OCI-LY7 (cell line): ENCODE results near the gene MSANTD7. TPM values are rescaled to one million over a fixed set of nuclear protein-coding genes. Genes with fewer than 3 reads are reported as not detected.

Experiments used
- BruUV-seq: library from RNA; stranded (reverse); fragments of 400-500 nt; replicated peaks from 2 replicates; lab custom pipeline; 2021; lab: Mats Ljungman, UMichigan
- CTCF ChIA-PET: fragments of 300-600 bp; sonication (Branson Sonifier 250); formaldehyde crosslinking; loops from one replicate; lab custom pipeline; 2022; ENCODE audit warnings: antibody characterized with exemption; ENCODE audit not compliant: unreplicated experiment; lab: Charles Lee
- POLR2A ChIA-PET: fragments of 300-600 bp; sonication (Branson Sonifier 250); formaldehyde crosslinking; loops from one replicate; lab custom pipeline; 2022; ENCODE audit warnings: antibody characterized with exemption; lab: Charles Lee
- DNase-seq: peaks from one replicate; pipeline ENCODE4 v3.0.0-alpha.2; 2015; ENCODE audit warnings: low spot score
- H2AFZ ChIP-seq: fragments of 200-600 bp; sonication (generic), shearing (Covaris generic); 2 replicates; pipeline ENCODE4 v1.6.1; 2014; ENCODE audit warnings: mild to moderate bottlenecking, antibody characterized with exemption, low read length, moderate library complexity
- H3K27ac ChIP-seq: fragments of 200-600 bp; sonication (generic); 2 replicates; pipeline ENCODE4 v1.5.1; 2014; ENCODE audit warnings: mixed run types, low read depth, mild to moderate bottlenecking, moderate library complexity, low read length, inconsistent platforms; ENCODE audit not compliant: poor library complexity, severe bottlenecking
- H3K36me3 ChIP-seq: fragments of 200-600 bp; sonication (generic); 2 replicates; pipeline ENCODE4 v1.6.1; 2014; ENCODE audit warnings: mild to moderate bottlenecking, antibody characterized with exemption, low read length, moderate library complexity, mixed read lengths; ENCODE audit not compliant: insufficient read depth
- H3K4me1 ChIP-seq: fragments of 200-600 bp; sonication (generic); 2 replicates; pipeline ENCODE4 v1.5.1; 2014; ENCODE audit warnings: mild to moderate bottlenecking, low read length; ENCODE audit not compliant: insufficient read depth, poor library complexity, severe bottlenecking
- H3K4me2 ChIP-seq: fragments of 200-600 bp; sonication (generic); 2 replicates; pipeline ENCODE4 v1.6.1; 2014; ENCODE audit warnings: mild to moderate bottlenecking, low read length
- H3K4me3 ChIP-seq: fragments of 200-600 bp; sonication (generic); 2 replicates; pipeline ENCODE4 v1.5.1; 2014; ENCODE audit warnings: mild to moderate bottlenecking, low read depth, low read length; ENCODE audit not compliant: poor library complexity, severe bottlenecking
- H3K79me2 ChIP-seq: fragments of 200-600 bp; sonication (generic); 2 replicates; pipeline ENCODE4 v1.6.1; 2016; ENCODE audit warnings: low read depth, mild to moderate bottlenecking, low read length, moderate library complexity, mixed read lengths; ENCODE audit not compliant: insufficient read depth
- H3K9me2 ChIP-seq: fragments of 200-600 bp; sonication (generic); 2 replicates; pipeline ENCODE4 v1.6.1; 2016; ENCODE audit warnings: mild to moderate bottlenecking, low read length, mixed read lengths; ENCODE audit not compliant: insufficient read depth
- H3K9me3 ChIP-seq: fragments of 200-600 bp; sonication (generic); 2 replicates; pipeline ENCODE4 v1.6.1; 2014; ENCODE audit warnings: mild to moderate bottlenecking, mixed run types, low read length, mixed read lengths
- H4K20me1 ChIP-seq: fragments of 200-600 bp; sonication (generic); 2 replicates; pipeline ENCODE4 v1.6.1; 2014; ENCODE audit warnings: mild to moderate bottlenecking, antibody characterized with exemption, low read length, moderate library complexity, mixed read lengths; ENCODE audit not compliant: insufficient read depth
- CTCF ChIP-seq: fragments of 200-600 bp; sonication (generic); conservative IDR thresholded peaks from 2 replicates; pipeline ENCODE4 v1.5.1; 2014; ENCODE audit warnings: mild to moderate bottlenecking, antibody characterized with exemption, low read length, moderate library complexity, mixed read lengths
- EZH2phosphoT487 ChIP-seq: fragments of 200-600 bp; sonication (generic); IDR thresholded peaks from 2 replicates; pipeline ENCODE4 v1.6.1; 2018; ENCODE audit warnings: low read depth, borderline replicate concordance, mild to moderate bottlenecking, mixed run types, antibody characterized with exemption, low read length, moderate library complexity, mixed read lengths
- intact Hi-C: fragments of 100-400 bp; cut with micrococcal nuclease; formaldehyde crosslinking; loops from one replicate; pipeline ENCODE4 v1.10.0; 2022; ENCODE audit not compliant: unreplicated experiment
- total RNA-seq, 2 experiments: library from RNA; depleted of rRNA in 1 of 2; stranded (reverse); fragments of >200 nt in 1 of 2; shearing (Covaris generic) in 1 of 2; gene quantifications; 2 replicates each; pipeline ENCODE4 v1.2.3, GENCODE V29; 2014 to 2022

The MSANTD7 gene
- total RNA-seq, 2 experiments from 2014 or later, result 26.5 to 29.5 TPM

DNA sequence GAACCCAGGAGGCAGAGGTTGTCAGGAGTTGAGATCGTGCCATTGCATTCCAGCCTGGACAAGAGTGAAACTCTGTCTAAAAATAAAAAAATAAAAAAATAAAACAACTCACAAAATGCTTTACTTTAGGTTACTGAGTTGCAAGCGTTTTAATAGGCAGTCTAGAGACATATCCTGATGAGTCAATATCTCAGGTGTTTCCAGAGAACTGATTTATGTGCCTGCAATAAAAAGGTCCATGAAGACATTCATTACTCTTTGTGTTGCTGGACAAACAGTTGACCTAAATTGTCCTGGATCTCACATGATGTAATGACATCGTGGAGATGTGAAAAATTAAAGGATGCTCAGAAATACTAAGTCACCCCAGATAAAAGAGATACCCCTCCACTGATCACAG is 31.8 kb upstream of the MSANTD7 start:
- no peak overlapping the region for H3K4me3 ChIP-seq
- DNase-seq, result no peak
- ChIA-PET CTCF (no interaction called here), POLR2A (no interaction called here)
- no peak for TF ChIP-seq EZH2phosphoT487
- TF ChIP-seq CTCF, result no peak
- no peak overlapping the region for H3K4me2 ChIP-seq
- H3K36me3 ChIP-seq, result no peaks in the 10 kb centered on the region
- intact Hi-C loops, result no loop called here
- H3K9me2 ChIP-seq, result no peaks in the 10 kb centered on the region
- no peaks in the 10 kb centered on the region for H3K9me3 ChIP-seq
- no peaks in the 10 kb centered on the region for H4K20me1 ChIP-seq
- H3K4me1 ChIP-seq, result peaks cover 14% of the 10 kb centered on the region
- BruUV-seq, result no TSS peak
- H2AFZ ChIP-seq, result no peak overlapping the region
- no peaks in the 10 kb centered on the region for H3K79me2 ChIP-seq
- H3K27ac ChIP-seq, result no peak overlapping the region

- no TSS peak for BruUV-seq
- Histone ChIP-seq H3K79me2 (no peaks in the 10 kb centered on the region), H2AFZ (peak overlapping the region; percentile 26; the same call in 1 of the 2 replicates), H3K4me3 (no peak overlapping the region), H4K20me1 (no peaks in the 10 kb centered on the region), H3K36me3 (no peaks in the 10 kb centered on the region), H3K9me2 (no peaks in the 10 kb centered on the region), H3K27ac (no peak overlapping the region), H3K4me2 (no peak overlapping the region), H3K4me1 (peaks cover 20% of the 10 kb centered on the region), H3K9me3 (no peaks in the 10 kb centered on the region)
- intact Hi-C loops, result no loop called here
- ChIA-PET POLR2A (interaction anchor here (1.5 kb wide), 1 partner anchor 60 kb away, joined by 4 read pairs; no protein-coding TSS in a partner anchor), CTCF (no interaction called here)
- DNase-seq, result peak; percentile 26
- peak; percentile 51 for TF ChIP-seq CTCF
- no peak for TF ChIP-seq EZH2phosphoT487
Observed at GRCh38 chr10:14810969-14811953, 26.8 kb upstream of the MSANTD7 start.
